ENCODE results near the gene GAD1.

DNA sequence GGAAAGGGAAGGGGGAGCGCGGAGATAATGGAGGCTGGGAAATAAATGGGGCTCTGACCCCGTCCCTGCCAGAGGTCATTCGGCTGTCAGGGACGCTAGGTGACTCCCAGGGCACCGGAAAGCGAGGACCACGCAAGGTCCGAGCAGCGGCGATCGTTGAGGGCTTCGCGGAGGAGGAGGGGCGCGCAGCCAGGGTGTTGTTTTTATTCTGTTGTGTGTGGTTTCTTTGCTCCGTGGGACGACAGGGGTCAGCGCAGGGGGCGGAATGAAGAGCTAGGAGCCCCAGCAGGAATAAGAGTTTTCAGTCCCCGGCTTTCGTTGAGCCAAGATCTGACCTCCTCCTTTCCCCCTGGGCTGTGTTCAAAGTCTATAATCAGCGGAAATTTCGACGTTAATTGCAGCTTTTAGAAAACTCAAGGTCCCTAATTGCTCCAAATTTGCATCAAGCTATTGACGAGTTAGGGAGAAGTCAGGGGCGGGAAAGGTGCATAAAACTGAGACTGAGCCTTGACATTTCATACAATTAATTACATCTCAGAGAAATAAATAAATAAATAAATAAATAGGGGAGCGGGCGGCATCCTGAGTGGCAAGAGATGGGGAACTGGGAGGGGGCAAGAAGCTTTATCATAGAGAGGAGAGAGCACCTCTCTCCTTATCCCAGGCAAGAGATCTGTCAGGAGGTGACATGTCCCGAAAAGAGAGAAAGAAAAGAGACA is 2.2 kb downstream of the GAD1 start:
- TF ChIP-seq, protein P1, sequence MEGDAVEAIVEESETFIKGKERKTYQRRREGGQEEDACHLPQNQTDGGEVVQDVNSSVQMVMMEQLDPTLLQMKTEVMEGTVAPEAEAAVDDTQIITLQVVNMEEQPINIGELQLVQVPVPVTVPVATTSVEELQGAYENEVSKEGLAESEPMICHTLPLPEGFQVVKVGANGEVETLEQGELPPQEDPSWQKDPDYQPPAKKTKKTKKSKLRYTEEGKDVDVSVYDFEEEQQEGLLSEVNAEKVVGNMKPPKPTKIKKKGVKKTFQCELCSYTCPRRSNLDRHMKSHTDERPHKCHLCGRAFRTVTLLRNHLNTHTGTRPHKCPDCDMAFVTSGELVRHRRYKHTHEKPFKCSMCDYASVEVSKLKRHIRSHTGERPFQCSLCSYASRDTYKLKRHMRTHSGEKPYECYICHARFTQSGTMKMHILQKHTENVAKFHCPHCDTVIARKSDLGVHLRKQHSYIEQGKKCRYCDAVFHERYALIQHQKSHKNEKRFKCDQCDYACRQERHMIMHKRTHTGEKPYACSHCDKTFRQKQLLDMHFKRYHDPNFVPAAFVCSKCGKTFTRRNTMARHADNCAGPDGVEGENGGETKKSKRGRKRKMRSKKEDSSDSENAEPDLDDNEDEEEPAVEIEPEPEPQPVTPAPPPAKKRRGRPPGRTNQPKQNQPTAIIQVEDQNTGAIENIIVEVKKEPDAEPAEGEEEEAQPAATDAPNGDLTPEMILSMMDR (IDR thresholded peaks at IDR 0.05), result no peak
- TF ChIP-seq POLR2A (IDR thresholded peaks at IDR 0.05), result no peak
- no peak for TF ChIP-seq POLR2AphosphoS5 (IDR thresholded peaks at IDR 0.05)

Measured in breast epithelium (tissue), 3 donors.